GM21367 (cell line): Measurements from ENCODE around the gene CNTRL.
A peak's percentile ranks its signal among the peaks of the same experiment; 100 is the strongest.
"Not testable (repeated sequence)": the region's sequence is repeated elsewhere in the genome, so short reads cannot be mapped to it uniquely, and the experiment has no call there.

Experiments used
- ATAC-seq: cut with Tn5 transposase; IDR thresholded peaks from one replicate; pipeline ENCODE4 v1.9.1; 2021; ENCODE audit not compliant: unreplicated experiment

Gene CNTRL

GRCh38 chr9:121172726-121173487 lies 98.2 kb downstream of the CNTRL start:
- no peak for ATAC-seq

DNA sequence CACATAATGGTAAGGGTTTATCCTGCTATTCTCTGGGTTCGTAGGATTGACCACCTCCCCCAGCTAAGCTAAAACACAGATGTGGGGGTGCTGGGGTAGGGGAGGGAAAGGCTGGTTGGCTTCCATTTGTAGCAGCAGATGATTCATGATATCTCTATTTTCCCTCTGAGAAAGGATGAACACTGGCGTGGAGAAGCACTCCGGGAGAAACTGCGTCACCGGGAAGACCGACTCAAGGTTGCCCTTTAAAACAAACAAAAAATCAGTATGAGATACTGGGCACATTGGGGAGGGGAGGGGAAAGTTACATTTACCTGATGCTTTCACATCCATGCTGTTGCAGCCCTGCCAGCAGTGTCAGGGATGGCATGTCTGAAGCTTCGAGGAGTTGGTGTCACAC lies 98.7 kb downstream of the CNTRL start:
- no peak for ATAC-seq

DNA sequence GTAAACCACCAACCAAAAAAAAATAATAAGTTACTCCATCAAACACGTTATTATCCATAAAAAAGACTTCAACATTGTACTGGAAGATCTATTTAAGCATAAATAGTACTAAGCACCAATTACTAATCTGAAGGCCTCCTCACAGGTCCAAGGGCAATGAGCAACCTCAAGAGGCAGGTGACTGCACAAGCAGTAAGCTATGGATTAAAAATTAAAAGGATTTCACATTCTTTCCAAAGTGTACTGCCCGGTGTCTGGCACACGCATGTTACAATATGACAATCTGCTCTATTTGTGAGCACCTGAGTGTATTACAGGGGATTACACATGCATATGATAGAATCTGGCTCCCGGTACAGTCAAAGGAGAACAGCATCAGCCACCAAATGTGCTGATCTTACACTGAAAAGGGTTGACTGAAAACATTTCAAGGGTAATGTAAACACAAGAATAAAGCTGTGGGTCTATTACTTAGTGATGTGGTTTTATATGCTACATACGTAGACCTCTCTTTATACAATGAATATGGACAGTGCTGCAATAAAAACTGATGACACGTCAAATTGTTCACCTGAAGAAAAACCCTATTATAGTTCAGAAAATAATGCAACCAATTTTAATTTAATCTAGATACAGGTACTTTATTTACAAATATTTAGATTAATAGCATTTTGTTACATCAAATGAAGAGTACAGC lies 104.1 kb downstream of the CNTRL start:
- ATAC-seq = no peak

DNA sequence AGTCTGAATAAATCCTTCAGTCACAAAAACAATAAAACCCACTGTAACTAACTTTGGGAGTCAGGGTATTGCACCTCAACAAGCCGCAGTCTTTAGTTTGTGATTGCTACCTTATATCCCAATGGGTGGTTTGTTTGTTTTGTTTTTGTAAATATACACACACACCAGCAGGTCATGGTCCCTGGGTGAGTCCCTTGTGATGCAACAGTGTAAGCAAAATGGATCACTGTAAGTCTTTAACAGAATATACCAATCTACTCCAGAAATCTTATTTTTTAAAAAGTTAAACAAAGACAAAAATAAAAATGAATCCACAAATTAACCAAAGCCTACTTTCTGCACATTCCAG lies 104.6 kb downstream of the CNTRL start:
- ATAC-seq = not testable (repeated sequence)

- ATAC-seq = no peak
Measured at GRCh38 chr9:121179930-121180681, 105.4 kb downstream of the CNTRL start.

- no peak for ATAC-seq
Measured at GRCh38 chr9:121182101-121182836, 107.5 kb downstream of the CNTRL start.

DNA sequence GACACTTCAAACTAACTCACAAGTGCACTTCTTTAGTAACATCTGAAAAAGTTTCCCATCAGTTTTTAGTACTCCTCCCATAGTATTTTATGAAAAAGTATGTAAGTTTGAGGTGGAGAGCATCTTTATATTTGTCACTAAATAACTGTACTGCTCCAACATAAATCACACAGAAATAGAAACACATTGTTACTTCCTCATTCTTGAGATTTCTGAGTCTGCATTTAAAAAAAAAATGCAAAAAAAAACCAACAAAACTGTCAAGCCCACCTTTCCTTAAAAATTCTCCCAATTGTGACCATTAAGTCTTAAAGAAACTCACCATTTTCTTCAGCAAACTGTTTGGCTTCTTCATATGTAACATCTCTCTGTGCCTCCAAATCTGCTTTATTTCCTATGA lies 108.2 kb downstream of the CNTRL start:
- ATAC-seq = no peak

- ATAC-seq = no peak
Measured at GRCh38 chr9:121183666-121184423, 109.1 kb downstream of the CNTRL start.

- ATAC-seq = no peak
Measured at GRCh38 chr9:121184463-121184862, 109.7 kb downstream of the CNTRL start.

DNA sequence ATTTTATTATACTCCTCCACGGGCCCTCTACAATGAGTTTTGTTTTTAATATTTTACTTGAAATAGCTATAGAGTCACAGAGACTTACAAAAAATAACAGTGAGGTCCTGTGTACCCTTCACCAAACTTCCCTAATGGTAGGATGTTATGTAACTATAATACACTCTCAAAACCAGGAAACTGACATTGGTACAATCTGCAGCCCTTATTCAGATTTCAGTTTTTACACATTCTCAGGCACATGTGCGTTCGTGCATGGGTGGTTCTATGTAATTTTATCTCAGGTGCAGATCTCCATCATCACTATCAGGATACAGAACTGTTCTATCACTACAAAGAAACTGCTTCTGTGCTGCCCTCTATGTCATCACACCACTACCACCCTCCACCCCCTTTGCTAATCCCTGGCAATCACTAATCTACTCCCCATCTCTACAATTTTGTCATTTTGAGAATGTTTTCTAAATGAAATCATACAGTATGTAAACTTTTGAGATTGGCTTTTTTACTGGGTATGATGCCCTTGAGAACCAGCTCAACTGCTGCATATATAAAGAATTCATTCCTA lies 110.5 kb downstream of the CNTRL start:
- no peak for ATAC-seq

DNA sequence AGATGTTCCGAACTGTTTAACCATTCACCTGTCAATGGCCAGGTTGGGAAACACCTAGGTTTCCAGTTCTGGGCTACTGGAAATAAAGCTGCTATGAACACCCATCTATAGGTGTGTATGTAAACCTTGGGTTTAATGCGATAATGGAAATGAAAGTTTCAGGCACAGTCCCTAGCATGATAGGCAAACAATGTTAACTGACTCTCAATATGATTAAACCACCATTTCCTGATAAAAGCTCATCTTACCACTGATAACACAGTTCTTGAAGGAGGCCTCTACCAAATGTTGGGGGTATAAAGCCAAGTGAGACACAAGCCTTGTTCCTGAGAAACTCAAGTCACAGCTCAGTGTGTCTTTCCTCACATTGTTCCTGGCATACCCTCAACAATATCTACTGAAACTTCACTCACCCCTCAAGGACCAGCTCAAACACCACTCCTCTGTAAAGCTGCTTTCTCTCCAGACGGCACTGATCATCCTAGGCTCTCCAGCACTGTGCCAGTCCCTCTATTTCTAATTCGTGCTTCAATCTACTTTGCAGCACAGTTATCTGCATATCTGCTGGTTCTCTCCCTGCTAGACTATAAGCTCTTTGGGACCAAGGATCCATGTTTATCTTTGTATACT lies 111.1 kb downstream of the CNTRL start:
- ATAC-seq = no peak

DNA sequence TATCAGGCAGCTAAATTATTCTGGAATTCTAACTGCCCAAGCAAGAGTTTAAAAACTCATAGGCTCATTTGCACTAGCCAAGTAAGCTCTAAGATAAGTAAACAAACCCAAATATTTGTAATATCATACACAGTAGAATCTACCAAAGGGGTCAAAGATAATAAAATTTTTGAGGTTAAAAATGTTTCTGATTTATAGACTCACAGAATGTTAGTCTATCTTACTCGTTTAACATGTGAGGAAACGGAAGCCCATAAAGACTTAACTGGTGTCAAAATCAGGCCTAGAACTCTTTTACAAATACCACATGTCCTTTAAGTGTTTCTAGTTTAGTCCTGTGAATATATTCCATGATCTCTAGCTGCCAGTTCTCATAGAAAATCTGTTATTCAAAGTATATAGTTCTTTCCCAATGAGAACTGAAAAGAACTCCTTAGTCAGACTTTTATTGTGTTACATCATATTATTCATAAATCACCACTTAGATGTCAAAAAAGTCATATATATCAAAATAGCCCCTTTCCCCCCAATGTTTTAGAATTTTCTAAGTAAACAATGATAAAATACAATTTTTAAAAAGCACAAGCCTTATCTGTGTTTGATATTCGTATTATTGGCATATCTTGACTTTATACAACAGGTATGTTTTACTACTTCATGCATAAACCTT lies 113.0 kb downstream of the CNTRL start:
- no peak for ATAC-seq

DNA sequence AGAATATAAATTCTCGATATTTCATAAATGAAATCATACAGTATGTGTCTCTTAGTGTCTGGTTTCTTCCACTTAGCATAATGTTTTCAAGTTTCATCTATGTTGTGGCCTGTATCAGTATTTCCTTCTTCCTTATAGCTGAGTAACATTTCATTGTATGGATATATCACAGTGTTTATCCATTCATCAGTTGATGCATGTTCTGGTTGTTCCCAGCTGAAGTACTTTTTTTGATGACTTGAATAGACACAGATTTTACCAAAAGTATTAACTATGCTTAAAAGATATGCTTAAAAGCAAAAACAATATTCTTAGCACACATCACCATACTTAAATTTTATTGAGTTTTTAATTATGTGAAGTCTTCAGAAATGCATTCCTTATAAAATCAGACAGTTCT lies 114.3 kb downstream of the CNTRL start:
- ATAC-seq = no peak

GRCh38 chr9:121189660-121190059 lies 114.9 kb downstream of the CNTRL start:
- no peak for ATAC-seq

DNA sequence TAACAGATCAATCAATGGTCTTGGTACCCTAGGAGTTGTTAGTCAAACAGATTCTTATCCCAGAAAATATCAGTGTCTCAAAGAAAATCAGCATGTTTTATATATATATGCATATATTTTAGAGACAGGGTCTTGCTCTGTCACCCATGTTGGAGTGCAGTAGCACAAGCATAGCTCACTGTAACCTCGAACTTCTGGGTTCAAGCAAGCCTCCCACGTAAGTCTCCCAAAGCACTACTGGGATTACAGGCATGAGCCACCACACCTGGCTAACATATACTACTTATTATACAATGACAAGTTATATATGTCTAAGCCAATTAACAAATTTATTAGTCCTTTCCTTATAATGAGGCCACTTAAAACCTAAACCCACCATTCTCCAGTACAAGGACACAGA lies 116.5 kb downstream of the CNTRL start:
- ATAC-seq = no peak

DNA sequence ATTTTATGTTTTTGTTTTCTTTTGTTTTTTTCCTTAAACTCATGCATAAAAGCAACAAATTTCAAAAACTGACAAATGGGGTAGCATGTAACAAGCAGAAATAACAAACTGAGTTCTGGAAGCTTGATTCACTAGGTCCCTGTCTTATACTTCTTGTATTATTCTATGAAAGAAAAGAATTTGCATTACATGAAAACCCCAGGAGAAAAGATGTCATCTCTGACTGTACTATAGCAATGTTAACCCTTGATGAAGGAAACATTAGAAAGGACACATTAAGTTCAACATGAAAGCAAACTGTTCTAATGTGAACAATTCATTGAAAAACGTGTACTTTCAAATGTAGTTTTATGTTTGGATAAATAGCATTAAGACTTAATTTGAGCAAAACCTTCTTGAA lies 117.8 kb downstream of the CNTRL start:
- no peak for ATAC-seq

DNA sequence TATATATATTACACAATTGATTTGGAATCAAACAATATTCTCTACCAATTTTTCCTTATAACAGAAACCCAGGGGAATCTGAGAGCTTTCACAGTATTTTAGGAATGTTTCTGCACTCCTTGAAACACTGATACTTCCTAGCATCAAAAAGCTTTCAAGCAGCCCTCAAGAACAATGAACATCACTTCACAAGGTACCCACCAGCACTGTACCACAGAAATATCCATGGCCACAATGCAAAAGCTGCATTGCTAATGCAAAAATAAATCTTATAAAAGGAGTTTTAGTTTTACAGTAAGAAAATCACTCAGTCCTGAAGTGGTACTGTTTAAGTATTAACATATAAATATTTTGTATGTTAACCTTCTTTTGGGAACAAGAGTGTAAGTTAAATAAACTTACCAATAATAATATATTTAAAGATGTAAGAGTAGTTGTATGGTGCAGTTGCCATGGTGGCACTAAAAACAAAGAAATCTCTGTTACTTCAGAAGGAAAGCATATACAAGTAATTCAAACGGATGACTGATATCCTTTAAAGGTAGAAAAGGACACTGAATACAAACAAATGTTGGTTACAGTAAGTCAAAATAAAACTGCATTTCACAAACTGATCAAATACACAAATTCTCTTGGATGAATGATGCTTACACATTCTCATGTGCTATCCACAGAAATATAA lies 118.3 kb downstream of the CNTRL start:
- no peak for ATAC-seq

- no peak for ATAC-seq
Measured at GRCh38 chr9:121194730-121195129, 120.0 kb downstream of the CNTRL start.

- ATAC-seq = peak; percentile 30
Measured at GRCh38 chr9:121196389-121196788, 121.6 kb downstream of the CNTRL start.
